GM19455 (cell line): ENCODE results near the gene RASL10A.

Experiments
- ATAC-seq: cut with Tn5 transposase; IDR thresholded peaks from one replicate; pipeline ENCODE4 v1.9.1; 2021; ENCODE audit not compliant: unreplicated experiment

RASL10A gene

GRCh38 chr22:29270475-29271271 lies 44.8 kb downstream of the RASL10A start:
- no peak for ATAC-seq

DNA sequence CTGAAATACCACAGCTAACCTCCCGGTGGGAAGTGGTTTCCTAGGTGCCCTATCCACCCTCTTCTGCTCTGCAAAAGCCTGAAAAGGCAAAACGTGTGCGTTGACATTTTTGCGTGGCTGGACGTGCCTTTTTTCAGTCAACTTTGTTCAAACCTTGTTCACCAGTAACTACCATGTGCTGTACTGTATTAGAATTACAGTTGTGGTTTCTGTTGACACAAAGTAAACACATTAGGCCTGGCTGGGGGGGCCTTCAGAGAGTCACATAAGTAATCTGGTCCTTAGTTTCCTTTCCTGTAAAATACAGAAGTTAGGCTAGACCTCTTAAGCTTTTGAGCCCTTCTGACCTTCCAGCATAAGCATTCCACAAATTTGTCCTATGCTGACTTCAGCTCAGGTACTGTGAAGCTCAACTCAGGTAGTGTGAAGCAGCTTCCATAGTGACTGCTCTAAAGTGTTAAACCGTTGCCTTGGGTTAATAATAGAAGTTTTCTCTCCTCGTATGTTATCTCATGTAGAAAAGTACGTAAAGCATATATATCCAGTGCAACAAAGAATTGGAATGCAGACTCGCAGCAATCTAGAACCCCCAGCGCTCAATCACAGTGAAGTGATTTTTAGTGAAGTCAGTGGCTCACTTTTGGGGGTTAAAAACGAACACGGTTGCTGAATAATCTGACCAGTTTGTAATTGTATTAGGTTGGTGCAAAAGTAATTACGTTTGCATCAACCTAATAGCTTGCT lies 45.6 kb downstream of the RASL10A start:
- ATAC-seq, result no peak

DNA sequence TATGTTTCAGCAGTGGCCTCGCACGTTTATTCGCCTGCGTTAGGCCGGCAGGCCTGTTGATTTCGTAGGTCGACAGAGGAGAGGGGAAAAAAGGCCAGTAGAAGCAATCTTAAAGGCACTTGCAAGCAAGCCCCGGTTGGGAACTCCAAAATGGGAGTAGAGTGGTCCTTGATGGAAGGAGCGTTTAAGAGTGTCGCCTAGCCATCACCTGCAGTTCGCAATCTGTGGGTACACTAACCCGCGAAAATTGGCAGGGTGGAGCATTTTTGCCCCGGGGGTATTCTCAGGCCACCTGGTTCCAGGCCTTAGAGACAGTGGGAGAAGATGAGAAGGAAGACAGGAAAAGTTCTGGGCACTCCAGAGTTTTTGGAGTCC lies 46.3 kb downstream of the RASL10A start:
- no peak for ATAC-seq

DNA sequence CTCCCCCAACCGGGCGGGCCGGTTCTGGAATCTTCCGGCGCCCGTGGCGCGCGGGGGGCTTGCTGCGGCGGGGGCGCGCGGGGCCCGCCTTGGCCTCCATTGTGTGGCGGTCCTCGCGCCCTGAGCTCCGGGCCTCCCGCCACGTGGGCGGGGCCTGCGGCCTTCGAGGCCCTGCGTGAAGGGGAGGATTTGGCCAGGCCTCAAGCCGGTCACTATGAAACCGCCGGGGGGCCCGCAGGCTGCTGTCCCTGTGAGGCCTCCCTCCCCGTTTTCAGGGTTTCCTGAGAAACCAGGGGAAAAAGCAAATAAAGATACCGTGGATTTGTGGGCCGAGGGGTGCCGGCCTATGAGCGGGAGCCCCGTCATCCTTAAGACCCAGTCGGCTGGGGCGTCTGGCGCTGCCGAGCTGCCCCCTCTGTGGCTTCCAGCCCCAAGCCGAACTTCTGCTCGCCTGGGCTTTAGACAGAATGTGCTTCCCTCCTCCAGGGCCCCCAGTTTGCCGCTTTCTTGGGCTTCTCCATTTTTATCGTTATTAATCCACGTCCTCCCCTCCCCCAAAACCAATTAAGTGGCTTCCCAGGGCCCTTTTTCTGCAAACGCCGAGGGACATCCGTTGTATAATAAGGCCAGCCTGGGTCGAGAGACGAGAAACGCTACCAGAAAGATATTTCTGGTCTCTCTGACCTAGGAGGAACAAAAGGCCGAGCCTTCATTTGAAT lies 46.8 kb downstream of the RASL10A start:
- ATAC-seq, result peak; percentile 26

DNA sequence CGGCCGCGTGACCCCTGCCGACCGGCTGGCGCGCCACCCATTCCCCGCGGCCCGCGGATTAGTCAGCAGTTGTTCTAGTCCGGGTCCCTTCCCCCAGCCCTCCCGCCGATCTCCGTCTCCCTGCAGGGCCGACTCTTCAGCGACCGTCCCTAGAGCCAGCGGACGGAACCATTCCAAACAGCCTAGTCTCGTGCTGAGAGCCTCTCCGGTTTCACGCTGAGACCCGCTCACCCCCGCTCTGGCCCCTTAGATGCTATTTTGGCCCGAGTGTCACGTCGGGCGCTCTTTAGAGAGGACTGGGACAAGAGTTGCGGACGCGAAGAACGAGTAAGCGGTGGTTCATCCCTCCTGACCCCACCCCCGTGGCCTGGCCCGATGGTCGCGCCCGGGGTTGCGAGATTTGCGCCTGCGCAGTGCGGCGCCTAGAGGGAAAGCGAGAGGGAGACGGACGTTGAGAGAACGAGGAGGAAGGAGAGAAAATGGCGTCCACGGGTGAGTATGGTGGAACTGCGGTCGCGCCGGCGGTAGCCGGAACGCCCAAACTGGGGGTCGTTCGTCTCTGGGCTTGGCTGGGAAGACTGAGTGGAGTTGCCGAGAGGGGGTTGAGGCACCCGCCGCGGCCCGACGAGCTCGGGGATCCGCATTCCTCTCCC lies 47.5 kb downstream of the RASL10A start, which contains the start of the genes EWSR1 and RHBDD3:
Gene EWSR1 (plus strand): TSS at position 411 of the 653 bp plus-strand sequence. CDS start 69 bp downstream, at position 480.
Gene RHBDD3 (minus strand): TSS at position 124 of the 653 bp plus-strand sequence. CDS start 2,355 bp downstream, outside the sequence.
- peak; percentile 72 for ATAC-seq

DNA sequence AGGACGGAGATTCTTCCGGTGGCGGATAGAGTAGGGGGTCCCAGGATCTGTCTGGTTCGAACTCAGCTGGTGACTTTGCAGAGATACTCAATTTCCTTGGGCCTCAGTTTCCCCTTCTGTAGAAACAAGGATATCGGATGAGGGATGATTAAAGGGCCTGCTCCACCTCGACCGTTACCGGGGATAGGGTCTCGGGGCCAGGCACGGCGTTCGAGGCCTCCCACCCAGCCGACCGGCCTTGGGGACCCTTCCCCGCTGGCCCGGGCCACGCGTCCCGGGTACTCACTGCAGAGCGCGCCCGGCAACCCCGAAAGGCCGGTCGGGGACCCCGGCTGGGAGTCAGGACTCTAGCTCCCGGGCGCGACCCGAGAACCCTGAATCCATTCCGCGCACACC lies 48.0 kb downstream of the RASL10A start:
- peak; percentile 36 for ATAC-seq

- no peak for ATAC-seq
Observed at GRCh38 chr22:29266564-29267461, 48.7 kb downstream of the RASL10A start.

DNA sequence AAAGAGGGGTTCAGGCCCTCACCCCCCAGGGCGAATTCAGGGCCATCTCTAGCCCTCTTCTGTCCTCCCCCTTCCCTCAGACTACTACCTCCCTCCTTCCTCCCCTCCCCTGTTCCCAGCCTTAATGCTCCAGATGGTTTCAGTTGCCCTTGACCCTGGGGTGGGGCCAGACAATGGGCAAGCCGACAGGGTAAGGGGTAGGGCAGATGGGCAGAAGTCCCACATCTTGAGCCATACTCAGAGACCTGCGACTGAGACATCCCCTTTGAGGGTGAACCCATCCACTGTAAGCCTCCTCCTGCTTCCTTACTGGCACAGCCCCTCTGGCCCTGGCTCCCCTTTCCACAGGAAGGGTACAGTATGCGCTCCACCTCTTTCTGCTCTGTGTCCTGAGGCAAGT lies 49.6 kb downstream of the RASL10A start:
- no peak for ATAC-seq

GRCh38 chr22:29265305-29265704 lies 50.2 kb downstream of the RASL10A start:
- no peak for ATAC-seq

GRCh38 chr22:29263791-29264276 lies 51.7 kb downstream of the RASL10A start:
- ATAC-seq, result no peak
